Lung (tissue), 12 donors: Measurements from ENCODE around the gene AMACR. TPM values are rescaled to one million over a fixed set of nuclear protein-coding genes. Genes with fewer than 3 reads are reported as not detected.

ENCODE experiments used
- ATAC-seq: fragments of 200-7000 bp; cut with Tn5 transposase; one replicate; pipeline ENCODE4 v1.9.1; 2020; ENCODE audit warnings: moderate number of reproducible peaks; ENCODE audit not compliant: insufficient read depth, low FRiP score
- DNase-seq, 3 donors: peaks; one replicate each; pipeline ENCODE4 v3.0.0-alpha.2; 2013 to 2017
- H3K27ac ChIP-seq, 2 donors: one replicate each; pipeline ENCODE4 v1.5.1; 2013; ENCODE audit warnings: mild to moderate bottlenecking in 2 of 2, moderate library complexity in 2 of 2, control low read depth in 1 of 2, inconsistent platforms in 1 of 2, low read depth in 1 of 2, low read length in 1 of 2
- H3K27me3 ChIP-seq, 3 donors: one replicate each; pipeline ENCODE4 v1.5.1; 2013; ENCODE audit warnings: low read length in 2 of 3; ENCODE audit not compliant: control insufficient read depth in 3 of 3, insufficient read depth in 3 of 3
- H3K36me3 ChIP-seq, 4 donors: one replicate each; pipeline ENCODE4 v1.5.1; 2013; ENCODE audit warnings: low read length in 4 of 4, mild to moderate bottlenecking in 1 of 4, moderate library complexity in 1 of 4; ENCODE audit not compliant: control insufficient read depth in 4 of 4, insufficient read depth in 4 of 4
- H3K4me1 ChIP-seq, 5 donors: one replicate each; pipeline ENCODE4 v1.5.1; 2013; ENCODE audit warnings: low read length in 5 of 5, mild to moderate bottlenecking in 2 of 5, moderate library complexity in 1 of 5; ENCODE audit not compliant: control insufficient read depth in 5 of 5, insufficient read depth in 5 of 5
- H3K4me3 ChIP-seq: one replicate; pipeline ENCODE4 v1.5.1; 2013; ENCODE audit warnings: mild to moderate bottlenecking, control low read depth, moderate library complexity
- H3K9ac ChIP-seq, 2 donors: one replicate each; pipeline ENCODE4 v1.5.1; 2013; ENCODE audit warnings: low read length in 2 of 2, control low read depth in 1 of 2; ENCODE audit not compliant: insufficient read depth in 1 of 2
- H3K9me3 ChIP-seq, 4 donors: one replicate each; pipeline ENCODE4 v1.5.1; 2013; ENCODE audit warnings: low read length in 3 of 4, mild to moderate bottlenecking in 1 of 4, moderate library complexity in 1 of 4; ENCODE audit not compliant: control insufficient read depth in 4 of 4, insufficient read depth in 3 of 4
- CTCF ChIP-seq: IDR thresholded peaks from 2 replicates; pipeline ENCODE4 v1.5.1; 2012; ENCODE audit warnings: mild to moderate bottlenecking; ENCODE audit errors: control extremely low read depth, extremely low read depth
- WGBS, 2 donors: extraction: QIAGEN DNeasy Blood & Tissue Kit; methylation state at CpG; one replicate each; pipeline ENCODE4 v1.1.7; 2013; 5-methylcytosine and 5-hydroxymethylcytosine counted together
- polyA plus RNA-seq, 2 donors: library from polyadenylated mRNA; stranded (reverse); fragments of 200-250 nt; gene quantifications; one replicate each; pipeline ENCODE4 v1.2.1, GENCODE V29; 2013
- total RNA-seq, 2 donors: library from RNA; depleted of rRNA in 1 of 2; stranded (reverse); fragments of >200 nt in 1 of 2; gene quantifications; one replicate each; pipeline ENCODE4 v1.2.1, GENCODE V29; 2014 to 2021
- donor health status: control.
- donor health status: control.
- donor health status: Bipolar disorder and iron deficiency.
- donor health status: healthy.
- donor health status: DM: yes; HTN: yes; CAD: no.

The AMACR gene
- total and polyA plus RNA-seq, 4 donors: 5.9 to 16.1 (median 8.2) TPM

- ATAC-seq: no peak
- no peak for DNase-seq
- Histone ChIP-seq H3K36me3 (peaks cover under 1 to 4% (median 3%) of the 10 kb centered on the region in 4 donors), H3K27ac (no peak overlapping the region), H3K9ac (no peak overlapping the region), H3K27me3 (no peaks in the 10 kb centered on the region), H3K4me3 (no peak overlapping the region), H3K4me1 (no peaks in the 10 kb centered on the region), H3K9me3 (no peaks in the 10 kb centered on the region)
- TF ChIP-seq CTCF: no peak
- WGBS, 2 donors: 84 to 88% methylated on average over 1 of the region's 1 CpG
Observed at GRCh38 chr5:34030048-34030447, 22.2 kb upstream of the AMACR start.

GRCh38 chr5:34028349-34028748, 20.5 kb upstream of the AMACR start:
- Histone ChIP-seq H3K9ac (no peak overlapping the region), H3K27ac (no peak overlapping the region), H3K9me3 (no peaks in the 10 kb centered on the region), H3K27me3 (no peaks in the 10 kb centered on the region), H3K36me3 (peaks cover 0 to 8% (median 4%) of the 10 kb centered on the region in 4 donors), H3K4me1 (no peaks in the 10 kb centered on the region), H3K4me3 (no peak overlapping the region)
- ATAC-seq: no peak
- DNase-seq: no peak
- no peak for TF ChIP-seq CTCF
- WGBS, 2 donors: 84 to 87% methylated on average over 3 of the region's 3 CpGs

GRCh38 chr5:34026089-34026761, 18.4 kb upstream of the AMACR start:
- H3K27me3 ChIP-seq: no peaks in the 10 kb centered on the region
- no peak overlapping the region for H3K27ac ChIP-seq
- WGBS, 2 donors: 91 to 94% methylated on average over 9 of the region's 9 CpGs
- DNase-seq (no peak), ATAC-seq (no peak)
- H3K9ac ChIP-seq: no peak overlapping the region
- no peaks in the 10 kb centered on the region for H3K9me3 ChIP-seq
- H3K4me1 ChIP-seq: peaks cover 0 to 6% (median 0%) of the 10 kb centered on the region in 5 donors
- H3K4me3 ChIP-seq: no peak overlapping the region
- peaks cover 0 to 8% (median 4%) of the 10 kb centered on the region in 4 donors for H3K36me3 ChIP-seq
- no peak for TF ChIP-seq CTCF
